Body of pancreas (tissue), 4 donors: ENCODE data around the gene IFNGR2. TPM values are rescaled to one million over a fixed set of nuclear protein-coding genes. Genes with fewer than 3 reads are reported as not detected.
A peak's percentile ranks its signal among the peaks of the same experiment; 100 is the strongest.

ENCODE experiments used
- ATAC-seq: fragments of 150-250 bp; one replicate; pipeline ENCODE4 v1.9.1; 2016
- DNase-seq, 4 donors: peaks; one replicate each; pipeline ENCODE4 v3.0.0-alpha.2; 2019
- H3K27ac ChIP-seq, 4 donors: fragments of 200-600 bp; sonication (generic); 1 replicate in 3 of 4; 2 replicates in 1 of 4; pipeline versions ENCODE4 v1.5.1 to v1.6.1; 2016 to 2019; ENCODE audit warnings: mild to moderate bottlenecking in 1 of 4, mixed read lengths in 1 of 4, moderate library complexity in 1 of 4
- H3K27me3 ChIP-seq, 2 donors: fragments of 200-600 bp; sonication (generic); one replicate each; pipeline ENCODE4 v1.6.0; 2016; ENCODE audit warnings: mild to moderate bottlenecking in 1 of 2
- H3K36me3 ChIP-seq, 2 donors: fragments of 200-600 bp; sonication (generic); replicated peaks in 1 of 2; 2 replicates each; pipeline ENCODE4 v1.5.1; 2016; ENCODE audit warnings: low read depth in 2 of 2; ENCODE audit not compliant: insufficient read depth in 1 of 2
- H3K4me1 ChIP-seq: fragments of 200-600 bp; sonication (generic); one replicate; pipeline ENCODE4 v1.6.0; 2016
- H3K4me3 ChIP-seq, 2 donors: fragments of 200-600 bp; sonication (generic); 1 replicate in 1 of 2; 2 replicates in 1 of 2; pipeline ENCODE4 v1.5.1; 2016 to 2019
- H3K9me3 ChIP-seq, 3 donors: fragments of 200-600 bp; sonication (generic); 1 replicate in 2 of 3; 2 replicates in 1 of 3; pipeline ENCODE4 v1.5.1; 2016
- CTCF ChIP-seq, 7 experiments: fragments of 450-650 bp in 4 of 7; fragments of 200-600 bp in 3 of 7; sonication (generic) in 3 of 7; IDR thresholded peaks; one replicate each; pipeline ENCODE4 v1.5.1; 2016 to 2019; ENCODE audit warnings: antibody characterized with exemption in 7 of 7
- POLR2A ChIP-seq, 3 donors: fragments of 450-650 bp; IDR thresholded peaks; one replicate each; pipeline ENCODE4 v1.6.1; 2016; ENCODE audit warnings: antibody characterized with exemption in 3 of 3, mild to moderate bottlenecking in 2 of 3
- WGBS, 2 donors: methylation state at CpG; one replicate each; pipeline ENCODE4 v1.1.5; 2017; 5-methylcytosine and 5-hydroxymethylcytosine counted together
- intact Hi-C: fragments of 100-400 bp; cut with DNase I; formaldehyde crosslinking; loops from one replicate; pipeline ENCODE4 v1.15.1; 2023
- total RNA-seq, 2 donors: library from RNA; depleted of rRNA; stranded (reverse); fragments of >200 nt; gene quantifications; one replicate each; pipeline ENCODE4 v1.1.0, GENCODE V29; 2016

The IFNGR2 gene
- total RNA-seq, 2 donors from 2014 or later, result 30.4 to 32.3 TPM

- Histone ChIP-seq H3K36me3 (no peaks in the 10 kb centered on the region), H3K9me3 (no peaks in the 10 kb centered on the region), H3K4me1 (no peaks in the 10 kb centered on the region), H3K27me3 (no peaks in the 10 kb centered on the region), H3K27ac (no peak overlapping the region), H3K4me3 (no peak overlapping the region)
- no peak for ATAC-seq
- WGBS, 2 donors, result 65 to 71% methylated on average over 5 of the region's 5 CpGs
- TF ChIP-seq CTCF (IDR thresholded peaks at IDR 0.05) (no peak), POLR2A (IDR thresholded peaks at IDR 0.05) (no peak)
- intact Hi-C loops, result no loop called here
- DNase-seq, result no peak
Observed at GRCh38 chr21:33390479-33390878, 12.7 kb upstream of the IFNGR2 start.

- no peak for TF ChIP-seq POLR2A (IDR thresholded peaks at IDR 0.05)
- no peak for TF ChIP-seq CTCF (IDR thresholded peaks at IDR 0.05)
- DNase-seq (no peak), ATAC-seq (no peak)
- no peaks in the 10 kb centered on the region for H3K27me3 ChIP-seq
- no peak overlapping the region for H3K4me3 ChIP-seq
- H3K4me1 ChIP-seq, result no peaks in the 10 kb centered on the region
- H3K9me3 ChIP-seq, result no peaks in the 10 kb centered on the region
- 57 to 70% methylated on average over 6 of the region's 6 CpGs for WGBS, 2 donors
- intact Hi-C loops, result no loop called here
- H3K27ac ChIP-seq, result no peak overlapping the region
- no peaks in the 10 kb centered on the region for H3K36me3 ChIP-seq
Observed at GRCh38 chr21:33391656-33392055, 11.6 kb upstream of the IFNGR2 start.

GRCh38 chr21:33392284-33392985, 10.8 kb upstream of the IFNGR2 start:
- Histone ChIP-seq H3K4me3 (no peak overlapping the region), H3K4me1 (no peaks in the 10 kb centered on the region), H3K27me3 (no peaks in the 10 kb centered on the region), H3K27ac (no peak overlapping the region), H3K36me3 (no peaks in the 10 kb centered on the region), H3K9me3 (no peaks in the 10 kb centered on the region)
- ATAC-seq, result no peak
- intact Hi-C loops, result no loop called here
- 73 to 78% methylated on average over 11 of the region's 11 CpGs for WGBS, 2 donors
- TF ChIP-seq CTCF (IDR thresholded peaks at IDR 0.05), result no peak
- no peak for TF ChIP-seq POLR2A (IDR thresholded peaks at IDR 0.05)
- DNase-seq, result no peak

- Histone ChIP-seq H3K27me3 (no peaks in the 10 kb centered on the region), H3K4me3 (no peak overlapping the region), H3K9me3 (no peaks in the 10 kb centered on the region), H3K27ac (peak overlapping the region in 1 of 4 donors; percentile 36), H3K4me1 (no peaks in the 10 kb centered on the region), H3K36me3 (no peaks in the 10 kb centered on the region)
- no peak for DNase-seq
- no peak for ATAC-seq
- intact Hi-C loops, result no loop called here
- TF ChIP-seq POLR2A (IDR thresholded peaks at IDR 0.05), result no peak
- no peak for TF ChIP-seq CTCF (IDR thresholded peaks at IDR 0.05)
- 51 to 66% methylated on average over 5 of the region's 5 CpGs for WGBS, 2 donors
Observed at GRCh38 chr21:33393348-33393747, 9.9 kb upstream of the IFNGR2 start.

GRCh38 chr21:33394260-33394659, 9.0 kb upstream of the IFNGR2 start:
- H3K9me3 ChIP-seq, result no peaks in the 10 kb centered on the region
- WGBS, 2 donors, result 67 to 78% methylated on average over 6 to 8 of the region's 8 CpGs
- TF ChIP-seq POLR2A (IDR thresholded peaks at IDR 0.05) (no peak), CTCF (IDR thresholded peaks at IDR 0.05) (no peak)
- ATAC-seq (no peak), DNase-seq (peak in 1 of 4 donors; percentile 75)
- no peaks in the 10 kb centered on the region for H3K4me1 ChIP-seq
- H3K4me3 ChIP-seq, result no peak overlapping the region
- peak overlapping the region in 1 of 4 donors; percentile 36 for H3K27ac ChIP-seq
- no peaks in the 10 kb centered on the region for H3K36me3 ChIP-seq
- H3K27me3 ChIP-seq, result no peaks in the 10 kb centered on the region
- intact Hi-C loops, result no loop called here
